ENCODE data around the gene PARP2. TPM values are rescaled to one million over a fixed set of nuclear protein-coding genes. Genes with fewer than 3 reads are reported as not detected.

PARP2 gene
- total RNA-seq, 1 experiment from 2014 or later: 67.9 TPM

DNA sequence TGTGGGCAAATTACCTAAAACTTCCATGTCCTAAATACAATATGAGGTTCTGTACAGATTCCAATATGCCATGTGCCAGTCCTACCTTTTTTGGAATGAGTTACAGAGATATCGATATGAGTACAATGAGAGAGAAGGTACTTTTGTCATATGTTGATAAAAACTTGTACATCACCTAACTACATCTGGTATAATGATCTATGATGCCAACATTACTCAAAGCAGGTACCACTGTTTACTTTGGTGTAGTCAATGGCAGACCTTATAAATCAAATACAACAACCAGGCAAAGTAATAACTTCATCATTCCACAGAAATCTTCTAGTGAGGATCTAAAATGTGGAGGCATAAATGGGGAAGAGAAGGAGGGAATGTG lies 57.1 kb downstream of the PARP2 start:
- Histone ChIP-seq H3K27me3 (replicated peaks; ENCODE audit: insufficient read depth, low read depth, low read length, poor library complexity) (no peaks in the 10 kb centered on the region), H3K4me3 (ENCODE audit: low read depth, low read length, poor library complexity, severe bottlenecking) (no peak overlapping the region), H3K4me1 (ENCODE audit: insufficient read depth, low read length, poor library complexity, severe bottlenecking) (no peaks in the 10 kb centered on the region), H3K27ac (ENCODE audit: low read depth, low read length, poor library complexity, severe bottlenecking) (no peak overlapping the region), H3K36me3 (ENCODE audit: insufficient read depth, low read length, poor library complexity, severe bottlenecking) (peaks cover 12% of the 10 kb centered on the region), H3K9me3 (ENCODE audit: low read depth, low read length, poor library complexity, severe bottlenecking) (no peaks in the 10 kb centered on the region)
- POLR2A ChIA-PET (ENCODE audit: low non-redundant PET): no interaction called here
- CTCF ChIA-PET: no interaction called here
- TF ChIP-seq, protein P1, sequence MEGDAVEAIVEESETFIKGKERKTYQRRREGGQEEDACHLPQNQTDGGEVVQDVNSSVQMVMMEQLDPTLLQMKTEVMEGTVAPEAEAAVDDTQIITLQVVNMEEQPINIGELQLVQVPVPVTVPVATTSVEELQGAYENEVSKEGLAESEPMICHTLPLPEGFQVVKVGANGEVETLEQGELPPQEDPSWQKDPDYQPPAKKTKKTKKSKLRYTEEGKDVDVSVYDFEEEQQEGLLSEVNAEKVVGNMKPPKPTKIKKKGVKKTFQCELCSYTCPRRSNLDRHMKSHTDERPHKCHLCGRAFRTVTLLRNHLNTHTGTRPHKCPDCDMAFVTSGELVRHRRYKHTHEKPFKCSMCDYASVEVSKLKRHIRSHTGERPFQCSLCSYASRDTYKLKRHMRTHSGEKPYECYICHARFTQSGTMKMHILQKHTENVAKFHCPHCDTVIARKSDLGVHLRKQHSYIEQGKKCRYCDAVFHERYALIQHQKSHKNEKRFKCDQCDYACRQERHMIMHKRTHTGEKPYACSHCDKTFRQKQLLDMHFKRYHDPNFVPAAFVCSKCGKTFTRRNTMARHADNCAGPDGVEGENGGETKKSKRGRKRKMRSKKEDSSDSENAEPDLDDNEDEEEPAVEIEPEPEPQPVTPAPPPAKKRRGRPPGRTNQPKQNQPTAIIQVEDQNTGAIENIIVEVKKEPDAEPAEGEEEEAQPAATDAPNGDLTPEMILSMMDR (conservative IDR thresholded peaks at IDR 0.05; ENCODE audit: low read depth, low read length): no peak
- no peak for TF ChIP-seq EZH2 (IDR thresholded peaks at IDR 0.05; ENCODE audit: borderline replicate concordance, low read depth, low read length, poor library complexity, severe bottlenecking)
- no TSS peak for BruUV-seq (replicated peaks)
- DNase-seq (ENCODE audit: low spot score): no peak
- intact Hi-C loops (cut with micrococcal nuclease; ENCODE audit: unreplicated experiment): no loop called here

DNA sequence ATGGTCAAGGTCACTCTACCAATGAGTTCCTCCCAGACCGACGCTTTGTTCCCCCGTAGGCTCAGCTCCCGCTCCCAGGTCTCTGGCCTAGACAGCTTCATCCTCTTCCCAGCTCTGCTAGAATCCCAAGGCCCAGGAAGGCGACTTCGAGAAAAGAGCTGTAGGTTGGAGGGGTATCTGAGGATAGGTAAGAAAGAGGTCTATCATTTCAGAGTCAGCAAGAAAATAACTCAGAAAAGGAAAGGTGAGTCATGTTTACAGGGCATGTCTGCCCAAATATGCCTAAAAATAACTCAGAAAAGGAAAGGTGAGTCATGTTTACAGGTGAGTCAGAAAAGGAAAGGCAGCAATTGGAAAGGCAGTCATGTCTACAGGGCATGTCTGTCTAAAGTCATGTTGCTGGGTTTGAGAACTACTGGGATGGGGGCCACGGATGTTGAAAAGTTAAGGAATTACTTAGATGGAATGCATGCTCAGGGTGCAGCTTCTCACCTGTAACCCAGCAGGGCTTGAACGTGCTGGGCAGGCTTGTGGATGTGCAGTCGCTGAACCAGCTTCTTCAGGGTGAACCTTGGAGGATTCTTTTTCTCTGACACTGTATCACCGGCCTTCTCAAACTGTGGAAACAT lies 57.6 kb downstream of the PARP2 start:
- BruUV-seq (replicated peaks): no TSS peak
- no peaks in the 10 kb centered on the region for H3K4me1 ChIP-seq (ENCODE audit: insufficient read depth, low read length, poor library complexity, severe bottlenecking)
- no peak for TF ChIP-seq EZH2 (IDR thresholded peaks at IDR 0.05; ENCODE audit: borderline replicate concordance, low read depth, low read length, poor library complexity, severe bottlenecking)
- TF ChIP-seq, protein P1 (conservative IDR thresholded peaks at IDR 0.05; ENCODE audit: low read depth, low read length): no peak
- CTCF ChIA-PET: no interaction called here
- H3K27ac ChIP-seq (ENCODE audit: low read depth, low read length, poor library complexity, severe bottlenecking): no peak overlapping the region
- no peak overlapping the region for H3K4me3 ChIP-seq (ENCODE audit: low read depth, low read length, poor library complexity, severe bottlenecking)
- no peak for DNase-seq (ENCODE audit: low spot score)
- no peaks in the 10 kb centered on the region for H3K9me3 ChIP-seq (ENCODE audit: low read depth, low read length, poor library complexity, severe bottlenecking)
- H3K27me3 ChIP-seq (replicated peaks; ENCODE audit: insufficient read depth, low read depth, low read length, poor library complexity): no peaks in the 10 kb centered on the region
- peaks cover 16% of the 10 kb centered on the region for H3K36me3 ChIP-seq (ENCODE audit: insufficient read depth, low read length, poor library complexity, severe bottlenecking)
- POLR2A ChIA-PET (ENCODE audit: low non-redundant PET): no interaction called here
- intact Hi-C loops (cut with micrococcal nuclease; ENCODE audit: unreplicated experiment): no loop called here

DNA sequence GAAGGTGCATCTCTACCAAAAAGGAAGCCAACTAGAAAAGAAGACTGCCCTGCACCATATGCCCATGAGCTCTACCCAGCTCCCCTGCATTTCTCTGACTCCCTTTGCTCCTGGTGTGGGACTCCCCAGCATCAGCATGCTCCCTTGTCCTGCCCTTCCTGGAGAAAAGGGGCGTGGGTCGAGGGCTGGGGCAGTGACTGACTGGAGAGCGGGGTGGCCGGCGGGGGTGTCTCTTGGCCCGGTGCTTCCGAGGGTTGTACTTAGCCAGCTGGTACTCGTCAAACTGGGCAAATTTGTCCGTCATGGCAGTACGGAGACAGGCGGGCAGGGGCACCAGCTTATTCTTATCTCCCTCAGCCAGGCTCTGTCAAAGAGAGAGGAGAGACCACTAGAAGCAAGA lies 60.1 kb downstream of the PARP2 start:
- intact Hi-C loops (cut with micrococcal nuclease; ENCODE audit: unreplicated experiment): no loop called here
- H3K27ac ChIP-seq (ENCODE audit: low read depth, low read length, poor library complexity, severe bottlenecking): no peak overlapping the region
- BruUV-seq (replicated peaks): no TSS peak
- no peaks in the 10 kb centered on the region for H3K9me3 ChIP-seq (ENCODE audit: low read depth, low read length, poor library complexity, severe bottlenecking)
- no peaks in the 10 kb centered on the region for H3K27me3 ChIP-seq (replicated peaks; ENCODE audit: insufficient read depth, low read depth, low read length, poor library complexity)
- CTCF ChIA-PET: no interaction called here
- DNase-seq (ENCODE audit: low spot score): no peak
- no peak overlapping the region for H3K4me3 ChIP-seq (ENCODE audit: low read depth, low read length, poor library complexity, severe bottlenecking)
- peaks cover 29% of the 10 kb centered on the region for H3K36me3 ChIP-seq (ENCODE audit: insufficient read depth, low read length, poor library complexity, severe bottlenecking)
- no peaks in the 10 kb centered on the region for H3K4me1 ChIP-seq (ENCODE audit: insufficient read depth, low read length, poor library complexity, severe bottlenecking)
- POLR2A ChIA-PET (ENCODE audit: low non-redundant PET): no interaction called here
- TF ChIP-seq, protein P1 (conservative IDR thresholded peaks at IDR 0.05; ENCODE audit: low read depth, low read length): no peak
- no peak for TF ChIP-seq EZH2 (IDR thresholded peaks at IDR 0.05; ENCODE audit: borderline replicate concordance, low read depth, low read length, poor library complexity, severe bottlenecking)

Other genes with a start within 250 kb of the PARP2 start
- not detected in 2 replicates for gene OR4K17, start 232.9 kb upstream of the PARP2 start, total RNA-seq (2021)
- not detected in 2 replicates for gene OR4N5, start 204.8 kb upstream of the PARP2 start, total RNA-seq (2021)
- gene OR11G2, start 152.7 kb upstream of the PARP2 start, total RNA-seq (2021): not detected in 2 replicates
- not detected in 2 replicates for gene OR11H6, start 119.9 kb upstream of the PARP2 start, total RNA-seq (2021)
- gene OR11H7, start 114.7 kb upstream of the PARP2 start, total RNA-seq (2021): not detected in 2 replicates
- not detected in 2 replicates for gene OR11H4, start 104.3 kb upstream of the PARP2 start, total RNA-seq (2021)
- gene TTC5, start 37.7 kb upstream of the PARP2 start, total RNA-seq (2021): 31.8 and 31.9 TPM in 2 replicates
- gene CCNB1IP1, start 10.4 kb upstream of the PARP2 start, total RNA-seq (2021): 117 and 121 TPM in 2 replicates
- gene TEP1, start 69.9 kb downstream of the PARP2 start, total RNA-seq (2021): 12.3 and 15.9 TPM in 2 replicates
- gene KLHL33, start 92.5 kb downstream of the PARP2 start, total RNA-seq (2021): 0.04 and 0.13 TPM in 2 replicates
- 59.2 and 67.8 TPM in 2 replicates for gene OSGEP, start 111.2 kb downstream of the PARP2 start, total RNA-seq (2021)
- 277 and 299 TPM in 2 replicates for gene APEX1, start 111.6 kb downstream of the PARP2 start, total RNA-seq (2021)
- gene PIP4P1, start 117.8 kb downstream of the PARP2 start, total RNA-seq (2021): 32.4 and 34.9 TPM in 2 replicates
- gene PNP, start 125.8 kb downstream of the PARP2 start, total RNA-seq (2021): 78.3 and 97.0 TPM in 2 replicates
- 0.26 TPM in 1 of 2 replicates, not detected in the other for gene RNASE10, start 161.9 kb downstream of the PARP2 start, total RNA-seq (2021)
- not detected in 2 replicates for gene RNASE9, start 217.4 kb downstream of the PARP2 start, total RNA-seq (2021)
- not detected in 2 replicates for gene RNASE11, start 244.4 kb downstream of the PARP2 start, total RNA-seq (2021)
- gene RNASE12, start 247.7 kb downstream of the PARP2 start, total RNA-seq (2021): not detected in 2 replicates